H1 (cell line): Measurements from ENCODE around the gene ISM1. TPM values are rescaled to one million over a fixed set of nuclear protein-coding genes. Genes with fewer than 3 reads are reported as not detected.

ENCODE experiments used
- CTCF ChIA-PET: fragments of 300-600 bp; sonication (Branson Sonifier 250); formaldehyde crosslinking; loops from one replicate; lab custom pipeline; 2021; ENCODE audit not compliant: partially characterized antibody; lab: Charles Lee
- POLR2A ChIA-PET: fragments of 300-600 bp; sonication (Branson Sonifier 250); formaldehyde crosslinking; loops from one replicate; lab custom pipeline; 2021; ENCODE audit warnings: inconsistent platforms; ENCODE audit not compliant: partially characterized antibody; lab: Charles Lee
- DNase-seq, 2 experiments: peaks; one replicate each; pipeline versions ENCODE4 v3.0.0 to v3.0.0-alpha.2; 2010 to 2022; ENCODE audit warnings: low spot score in 2 of 2, low read depth in 1 of 2, mixed read lengths in 1 of 2
- FAIRE-seq: peaks from 2 replicates; lab custom pipeline; 2011; peaks lifted over from hg19 to GRCh38; lab: Jason Lieb, UNC
- H2AFZ ChIP-seq: 2 replicates; pipeline ENCODE4 v1.8.1; 2012; ENCODE audit warnings: low read length, inconsistent platforms
- H2AK5ac ChIP-seq: 2 replicates; pipeline ENCODE4 v1.6.1; 2013; ENCODE audit warnings: low read depth, low read length
- H2BK120ac ChIP-seq: replicated peaks from 2 replicates; pipeline ENCODE3; 2013; ENCODE audit warnings: low read depth, low read length, inconsistent platforms
- H2BK12ac ChIP-seq: 2 replicates; pipeline ENCODE4 v1.6.1; 2013; ENCODE audit warnings: low read depth, low read length
- H2BK15ac ChIP-seq: 2 replicates; pipeline ENCODE4 v1.6.1; 2013; ENCODE audit warnings: low read length
- H2BK20ac ChIP-seq: 2 replicates; pipeline ENCODE4 v1.6.1; 2013; ENCODE audit warnings: low read length
- H2BK5ac ChIP-seq: 2 replicates; pipeline ENCODE4 v1.6.1; 2013; ENCODE audit warnings: low read depth, low read length
- H3K14ac ChIP-seq: 2 replicates; pipeline ENCODE4 v1.6.1; 2013; ENCODE audit warnings: inconsistent platforms; ENCODE audit not compliant: insufficient read length
- H3K18ac ChIP-seq: 2 replicates; pipeline ENCODE4 v1.6.1; 2013; ENCODE audit warnings: low read length; ENCODE audit errors: extremely low read depth
- H3K23ac ChIP-seq: 2 replicates; pipeline ENCODE4 v1.6.1; 2013; ENCODE audit warnings: inconsistent platforms; ENCODE audit not compliant: insufficient read length
- H3K23me2 ChIP-seq: 2 replicates; pipeline ENCODE4 v1.6.1; 2013; ENCODE audit warnings: low read depth, low read length
- H3K27ac ChIP-seq: 2 replicates; pipeline ENCODE4 v1.6.1; 2011; ENCODE audit warnings: low read depth, low read length, inconsistent platforms
- H3K27me3 ChIP-seq, 4 experiments: replicated peaks in 1 of 4; 1 replicate in 1 of 4; 2 replicates in 3 of 4; pipeline versions ENCODE4 v1.6.1 to v1.8.1; 2011 to 2013; ENCODE audit warnings: low read length in 3 of 4, mild to moderate bottlenecking in 3 of 4, inconsistent platforms in 2 of 4, mixed read lengths in 2 of 4, moderate library complexity in 1 of 4; ENCODE audit not compliant: control insufficient read depth in 3 of 4, insufficient read depth in 3 of 4; ENCODE audit errors: extremely low read depth in 1 of 4
- H3K36me3 ChIP-seq, 4 experiments: 2 replicates each; pipeline versions ENCODE4 v1.6.1 to v1.8.1; 2011 to 2013; ENCODE audit warnings: mild to moderate bottlenecking in 4 of 4, low read length in 3 of 4, moderate library complexity in 2 of 4, control low read depth in 1 of 4, inconsistent platforms in 1 of 4; ENCODE audit not compliant: insufficient read depth in 4 of 4, control insufficient read depth in 2 of 4
- H3K4ac ChIP-seq: replicated peaks from 2 replicates; pipeline ENCODE3; 2013; ENCODE audit warnings: low read length, low read depth, mixed read lengths, inconsistent platforms; ENCODE audit not compliant: insufficient read length
- H3K4me1 ChIP-seq, 4 experiments: replicated peaks in 1 of 4; 1 replicate in 1 of 4; 2 replicates in 3 of 4; pipeline versions ENCODE4 v1.6.1 to v1.8.1; 2011 to 2013; ENCODE audit warnings: low read length in 3 of 4, inconsistent platforms in 2 of 4, mixed read lengths in 1 of 4; ENCODE audit not compliant: insufficient read depth in 4 of 4, control insufficient read depth in 3 of 4
- H3K4me2 ChIP-seq, 2 experiments: 2 replicates each; pipeline versions ENCODE4 v1.6.1 to v1.8.1; 2011 to 2013; ENCODE audit warnings: low read depth in 2 of 2, low read length in 2 of 2, control low read depth in 1 of 2, inconsistent platforms in 1 of 2, mild to moderate bottlenecking in 1 of 2; ENCODE audit not compliant: insufficient read depth in 1 of 2
- H3K4me3 ChIP-seq, 4 experiments: fragments of 200-600, 300-600 bp in 1 of 4; sonication (generic), shearing (Covaris generic), sonication (Bioruptor Twin) in 1 of 4; 2 replicates each; pipeline versions ENCODE4 v1.5.1 to v1.8.1; 2011 to 2016; ENCODE audit warnings: low read length in 4 of 4, low read depth in 3 of 4, control low read depth in 2 of 4, inconsistent platforms in 2 of 4, mild to moderate bottlenecking in 2 of 4, mixed read lengths in 1 of 4, moderate library complexity in 1 of 4; ENCODE audit not compliant: insufficient read depth in 2 of 4; ENCODE audit errors: extremely low read depth in 1 of 4
- H3K56ac ChIP-seq: replicated peaks from 2 replicates; pipeline ENCODE3; 2013; ENCODE audit warnings: low read depth, mild to moderate bottlenecking, mixed read lengths, low read length, inconsistent platforms; ENCODE audit not compliant: insufficient read length
- H3K79me1 ChIP-seq: 2 replicates; pipeline ENCODE4 v1.6.1; 2013; ENCODE audit warnings: low read depth, low read length, control low read depth
- H3K79me2 ChIP-seq, 2 experiments: 2 replicates each; pipeline versions ENCODE4 v1.6.1 to v1.8.1; 2012 to 2013; ENCODE audit warnings: low read length in 2 of 2, mild to moderate bottlenecking in 2 of 2, inconsistent platforms in 1 of 2; ENCODE audit not compliant: insufficient read depth in 2 of 2, control insufficient read depth in 1 of 2
- H3K9ac ChIP-seq, 4 experiments: replicated peaks in 1 of 4; 1 replicate in 1 of 4; 2 replicates in 3 of 4; pipeline versions ENCODE4 v1.6.1 to v1.8.1; 2011 to 2013; ENCODE audit warnings: low read depth in 3 of 4, low read length in 3 of 4, control low read depth in 2 of 4, mild to moderate bottlenecking in 2 of 4, moderate library complexity in 2 of 4, inconsistent platforms in 1 of 4; ENCODE audit errors: extremely low read depth in 1 of 4
- H3K9me3 ChIP-seq, 2 experiments: 2 replicates each; pipeline versions ENCODE4 v1.6.1 to v1.8.1; 2012 to 2013; ENCODE audit warnings: mild to moderate bottlenecking in 2 of 2, moderate library complexity in 2 of 2, control low read depth in 1 of 2, inconsistent platforms in 1 of 2, low read depth in 1 of 2, low read length in 1 of 2, mixed read lengths in 1 of 2; ENCODE audit not compliant: insufficient read depth in 2 of 2
- H4K20me1 ChIP-seq, 2 experiments: replicated peaks in 1 of 2; 2 replicates each; pipeline versions ENCODE3 to v1.8.1; 2011 to 2013; ENCODE audit warnings: inconsistent platforms in 2 of 2, low read length in 2 of 2, mild to moderate bottlenecking in 1 of 2; ENCODE audit not compliant: insufficient read depth in 2 of 2, control insufficient read depth in 1 of 2
- H4K5ac ChIP-seq: 2 replicates; pipeline ENCODE4 v1.6.1; 2013; ENCODE audit warnings: low read length, low read depth, mixed read lengths, inconsistent platforms; ENCODE audit not compliant: insufficient read length
- H4K8ac ChIP-seq: 2 replicates; pipeline ENCODE4 v1.8.0; 2013; ENCODE audit warnings: mild to moderate bottlenecking, moderate library complexity, low read length, inconsistent platforms; ENCODE audit not compliant: insufficient read depth; ENCODE audit errors: extremely low read depth
- H4K91ac ChIP-seq: replicated peaks from 2 replicates; pipeline ENCODE3; 2013; ENCODE audit warnings: low read length, mixed read lengths, inconsistent platforms; ENCODE audit not compliant: insufficient read length
- BCL11A ChIP-seq, 2 experiments: IDR thresholded peaks; one replicate each; pipeline ENCODE4 v1.6.1; 2011; ENCODE audit warnings: low read depth in 2 of 2, low read length in 2 of 2, mild to moderate bottlenecking in 2 of 2
- CBX5 ChIP-seq: fragments of 300-800, 300-1000 bp; sonication (generic); IDR thresholded peaks from 2 replicates; pipeline ENCODE4 v1.7.1; 2016; ENCODE audit warnings: antibody characterized with exemption, low read length, low read depth
- CREB1 ChIP-seq: IDR thresholded peaks from 2 replicates; pipeline ENCODE4 v1.6.1; 2012; ENCODE audit warnings: inconsistent platforms
- EZH2 ChIP-seq: fragments of 200-600 bp; sonication (generic); IDR thresholded peaks from 2 replicates; pipeline ENCODE4 v1.7.1; 2012; ENCODE audit warnings: low read depth, mild to moderate bottlenecking, moderate library complexity, low read length, inconsistent platforms; ENCODE audit not compliant: severe bottlenecking
- JUN ChIP-seq: IDR thresholded peaks from 2 replicates; pipeline ENCODE4 v1.6.1; 2011; ENCODE audit warnings: low read depth, mild to moderate bottlenecking, improper control_type of control experiment, low read length
- MAX ChIP-seq: IDR thresholded peaks from 2 replicates; pipeline ENCODE4 v1.6.1; 2012; ENCODE audit warnings: inconsistent platforms
- TAF7 ChIP-seq: optimal IDR thresholded peaks from 2 replicates; pipeline ENCODE3; 2011; ENCODE audit warnings: low read depth, mild to moderate bottlenecking, inconsistent platforms, low read length, moderate library complexity, borderline replicate concordance
- WGBS, 2 experiments: shearing (Covaris generic) in 1 of 2; methylation state at CpG; one replicate each; pipeline versions ENCODE4 v1.1.6 to v1.1.7; 2013 to 2015; ENCODE audit warnings: low lambda C conversion rate in 2 of 2, mixed read lengths in 2 of 2, inconsistent platforms in 1 of 2, low coverage in 1 of 2, missing lambda C conversion rate in 1 of 2; ENCODE audit not compliant: insufficient replicate concordance in 2 of 2, insufficient coverage in 1 of 2, insufficient read length in 1 of 2; ENCODE audit errors: extremely low coverage in 1 of 2, missing lambda C conversion rate in 1 of 2; 5-methylcytosine and 5-hydroxymethylcytosine counted together
- polyA plus RNA-seq, 7 experiments: library from polyadenylated mRNA; depleted of rRNA in 3 of 7; stranded (reverse) in 5 of 7; unstranded in 2 of 7; fragments of >200 nt in 5 of 7; fragments of 200-250 nt in 2 of 7; gene quantifications; 1 replicate in 5 of 7; 2 replicates in 1 of 7; 4 replicates in 1 of 7; pipeline versions ENCODE4 v1.2.1 to v1.2.3, GENCODE V29; 2011 to 2013; ENCODE audit warnings: missing spikeins in 2 of 7, mixed read lengths in 2 of 7
- total RNA-seq: library from RNA; stranded (reverse); fragmentation: NEBNext Ultra II Directional; extraction: Animal tissue kit (Norgen Biotek cat#: 25700); gene quantifications from 2 replicates; pipeline ENCODE4 v1.2.1, GENCODE V29; 2021

Gene ISM1
- total and polyA plus RNA-seq, 2 of the 8 experiments (the other 6 are each of a cell fraction or from before 2014, with no cell fraction given) = 0.62 to 0.97 TPM

DNA sequence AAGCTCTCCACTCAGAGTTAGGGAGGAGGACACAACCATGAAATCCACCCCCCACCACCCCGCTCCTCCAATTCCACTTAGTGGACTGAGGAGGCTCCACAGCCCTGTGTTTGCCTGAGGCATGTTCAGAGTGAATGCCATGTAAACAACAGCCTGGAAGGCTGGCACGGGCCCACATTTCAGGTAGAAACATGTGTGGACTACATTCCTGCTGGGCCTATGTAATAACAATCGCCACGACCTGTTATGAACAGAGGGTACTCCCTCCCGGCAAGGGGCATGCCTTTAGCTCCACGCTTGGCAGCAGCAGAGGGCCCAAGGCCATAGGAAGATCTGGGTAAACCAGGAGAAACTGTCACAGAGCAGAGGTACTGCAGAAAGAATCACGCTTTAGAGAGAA, 65.5 kb downstream of the ISM1 start:
- no peak for FAIRE-seq
- H2AK5ac ChIP-seq = no peak overlapping the region
- WGBS, 2 experiments = 90% methylated on average over 7 of the region's 7 CpGs; no CpG with 5 or more reads in 1 of the 2 experiments
- no peaks in the 10 kb centered on the region for H4K20me1 ChIP-seq
- no peaks in the 10 kb centered on the region for H3K9me3 ChIP-seq
- H3K36me3 ChIP-seq = no peaks in the 10 kb centered on the region
- no peak overlapping the region for H3K23ac ChIP-seq
- ChIA-PET POLR2A (no interaction called here), CTCF (interaction anchor here (0.8 to 2.9 kb wide), 4 partner anchors 12 to 172 kb away, joined by 3 to 12 read pairs (median 4); no protein-coding TSS in a partner anchor)
- no peak overlapping the region for H3K18ac ChIP-seq
- H3K56ac ChIP-seq = no peak overlapping the region
- no peak overlapping the region for H2BK5ac ChIP-seq
- no peak overlapping the region for H3K4me3 ChIP-seq
- no peaks in the 10 kb centered on the region; a peak in 1 of 4 replicates for H3K79me2 ChIP-seq
- no peak overlapping the region for H4K91ac ChIP-seq
- no peak overlapping the region for H3K4me2 ChIP-seq
- no peak overlapping the region for H2BK120ac ChIP-seq
- H3K4ac ChIP-seq = no peak overlapping the region
- H3K27me3 ChIP-seq = no peaks in the 10 kb centered on the region
- H2BK15ac ChIP-seq = no peak overlapping the region
- H3K4me1 ChIP-seq = peaks cover 0 to 2% (median 0%) of the 10 kb centered on the region in 4 experiments; a peak in 1 of 7 replicates
- no peak overlapping the region for H4K5ac ChIP-seq
- DNase-seq = no peak
- no peak overlapping the region for H3K9ac ChIP-seq
- no peaks in the 10 kb centered on the region; the same call in 1 of the 2 replicates for H3K23me2 ChIP-seq
- H3K14ac ChIP-seq = no peak overlapping the region
- no peaks in the 10 kb centered on the region for H3K79me1 ChIP-seq
- no peak overlapping the region for H2BK12ac ChIP-seq
- no peak overlapping the region for H4K8ac ChIP-seq
- H3K27ac ChIP-seq = no peak overlapping the region
- H2AFZ ChIP-seq = no peak overlapping the region
- H2BK20ac ChIP-seq = no peak overlapping the region
- TF ChIP-seq TAF7 = no peak
- TF ChIP-seq JUN = no peak
- no peak for TF ChIP-seq CREB1
- no peak for TF ChIP-seq EZH2
- TF ChIP-seq CBX5 = no peak
- no peak for TF ChIP-seq BCL11A (IDR thresholded peaks at IDR 0.05; ENCODE audit: low read depth in 2 of 2, low read length in 2 of 2)
- TF ChIP-seq MAX = no peak
